ENCODE measurements around the gene RAB33B. TPM values are rescaled to one million over a fixed set of nuclear protein-coding genes. Genes with fewer than 3 reads are reported as not detected.

Gene RAB33B
- total and polyA plus RNA-seq, 10 of the 15 experiments (the other 5 are each of a cell fraction or from before 2014, with no cell fraction given) = 3.2 to 10.7 (median 7.5) TPM

GRCh38 chr4:139483000-139483399 lies 29.1 kb downstream of the RAB33B start (continued):
- TF ChIP-seq CEBPZ (IDR thresholded peaks at IDR 0.05; ENCODE audit: low read depth, low read length) (no peak), ZNF622 (IDR thresholded peaks at IDR 0.05) (no peak), ATF3 (IDR thresholded peaks at IDR 0.05; ENCODE audit: borderline replicate concordance, extremely low read depth, low read depth, low read length) (no peak), IKZF2 (IDR thresholded peaks at IDR 0.05) (no peak), MXI1 (IDR thresholded peaks at IDR 0.05; ENCODE audit: low read depth, low read length) (no peak), MAX (IDR thresholded peaks at IDR 0.05; ENCODE audit: low read depth, low read length) (no peak), HDAC2 (IDR thresholded peaks at IDR 0.05) (no peak), PBX3 (IDR thresholded peaks at IDR 0.05; ENCODE audit: insufficient replicate concordance, low read depth, low read length) (no peak), CBX5 (IDR thresholded peaks at IDR 0.05; ENCODE audit: low read depth) (no peak), CUX1 (IDR thresholded peaks at IDR 0.05; ENCODE audit: insufficient replicate concordance, low read depth, low read length) (no peak), TCF3 (IDR thresholded peaks at IDR 0.05; ENCODE audit: borderline replicate concordance, insufficient read depth, low read depth, low read length) (no peak), NR2C2 (IDR thresholded peaks at IDR 0.05; ENCODE audit: borderline replicate concordance, control insufficient read depth, insufficient read length, low read depth) (no peak)

Data from GM12878 (cell line).